MG63 (cell line): Measurements from ENCODE around the gene C1QC. TPM values are rescaled to one million over a fixed set of nuclear protein-coding genes. Genes with fewer than 3 reads are reported as not detected.

Source experiments
- DNase-seq: peaks from one replicate; pipeline ENCODE4 v3.0.0-alpha.2; 2020
- H3K27me3 ChIP-seq: fragments of 250-450 bp; sonication (Bioruptor Pico); 2 replicates; pipeline ENCODE4 v1.5.1; 2020; ENCODE audit warnings: mild to moderate bottlenecking, moderate library complexity
- H3K36me3 ChIP-seq: fragments of 250-450 bp; sonication (Bioruptor Pico); 2 replicates; pipeline ENCODE4 v1.5.1; 2020; ENCODE audit warnings: mild to moderate bottlenecking, moderate library complexity
- H3K4me3 ChIP-seq: fragments of 250-450 bp; sonication (Bioruptor Pico); 2 replicates; pipeline ENCODE4 v1.5.1; 2020; ENCODE audit warnings: mild to moderate bottlenecking, moderate library complexity
- H3K9me3 ChIP-seq: fragments of 250-450 bp; sonication (Bioruptor Pico); 2 replicates; pipeline ENCODE4 v1.5.1; 2020; ENCODE audit warnings: mild to moderate bottlenecking, moderate library complexity
- total RNA-seq: library from RNA; depleted of rRNA; stranded (reverse); fragments of >200 nt; shearing (Covaris generic); gene quantifications from 2 replicates; pipeline ENCODE4 v1.2.3, GENCODE V29; 2014; ENCODE audit warnings: low replicate concordance

The C1QC gene
- total RNA-seq, 1 experiment from 2014 or later = not detected

DNA sequence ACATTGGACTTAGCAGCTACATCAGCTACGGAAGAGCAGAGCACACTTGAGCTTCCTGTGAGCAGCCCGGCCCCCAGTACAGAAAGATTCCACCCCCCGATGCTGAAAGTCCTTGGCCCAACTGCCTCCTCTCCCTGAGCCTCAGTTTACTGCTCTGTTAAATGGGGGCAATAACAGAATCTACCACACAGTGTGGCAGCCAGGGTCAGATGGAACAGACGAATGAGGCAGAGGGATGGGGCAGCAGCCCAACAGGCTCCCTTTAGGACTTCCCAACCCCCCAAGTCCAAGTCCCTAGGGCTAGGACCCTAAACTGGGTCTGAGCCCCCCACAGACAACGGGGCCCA, 29.9 kb upstream of the C1QC start:
- H3K36me3 ChIP-seq = no peaks in the 10 kb centered on the region
- H3K4me3 ChIP-seq = no peak overlapping the region
- H3K9me3 ChIP-seq = no peaks in the 10 kb centered on the region
- DNase-seq = no peak
- H3K27me3 ChIP-seq = peaks cover 47% of the 10 kb centered on the region

DNA sequence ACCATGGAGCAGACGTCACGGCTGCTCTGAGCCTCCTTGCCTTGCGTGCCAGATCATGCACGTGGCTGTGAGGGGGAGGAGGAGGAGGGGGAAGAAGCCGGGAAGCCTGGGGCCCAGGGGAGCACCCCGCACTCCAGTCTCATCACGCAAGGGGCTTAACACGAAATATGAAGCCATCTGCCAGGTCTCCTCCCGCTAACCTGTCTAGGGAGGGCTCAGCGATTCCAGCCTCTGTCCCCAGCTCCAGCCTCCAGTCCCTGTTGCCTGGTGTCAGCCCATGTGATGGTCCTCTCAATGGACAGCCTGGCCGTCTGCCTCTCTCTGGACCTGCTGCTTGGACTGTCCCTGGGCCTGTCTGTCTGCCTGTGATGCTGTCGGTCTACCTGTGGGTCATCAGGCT, 29.5 kb upstream of the C1QC start:
- H3K27me3 ChIP-seq = peaks cover 51% of the 10 kb centered on the region
- no peaks in the 10 kb centered on the region for H3K36me3 ChIP-seq
- no peaks in the 10 kb centered on the region for H3K9me3 ChIP-seq
- H3K4me3 ChIP-seq = no peak overlapping the region
- no peak for DNase-seq

GRCh38 chr1:22615886-22616285, 27.5 kb upstream of the C1QC start:
- Histone ChIP-seq H3K9me3 (no peaks in the 10 kb centered on the region), H3K4me3 (no peak overlapping the region), H3K36me3 (no peaks in the 10 kb centered on the region), H3K27me3 (peaks cover 64% of the 10 kb centered on the region)
- DNase-seq = no peak

DNA sequence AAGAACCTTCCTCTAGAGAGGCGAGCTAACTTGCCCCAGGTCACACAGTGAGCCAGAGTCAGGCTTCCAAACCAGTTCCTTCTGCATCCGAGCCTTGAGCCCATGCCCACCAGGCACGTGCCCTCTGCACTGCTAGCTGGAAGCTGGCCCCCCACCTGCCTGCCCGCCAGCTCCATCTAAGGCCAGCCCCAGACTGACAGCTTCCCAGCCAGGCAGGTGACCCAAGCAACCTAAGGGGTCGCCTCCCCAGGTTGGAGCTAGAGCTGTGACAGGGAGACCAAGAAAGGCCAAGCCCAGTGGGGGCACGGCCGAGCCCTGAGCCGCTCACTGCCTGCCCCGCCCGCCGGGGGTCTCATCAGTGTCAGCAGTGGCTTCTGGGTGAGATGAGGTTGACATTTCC, 26.9 kb upstream of the C1QC start:
- no peak for DNase-seq
- no peaks in the 10 kb centered on the region for H3K9me3 ChIP-seq
- peaks cover 65% of the 10 kb centered on the region for H3K27me3 ChIP-seq
- H3K4me3 ChIP-seq = no peak overlapping the region
- no peaks in the 10 kb centered on the region for H3K36me3 ChIP-seq

- no peak overlapping the region for H3K4me3 ChIP-seq
- DNase-seq = no peak
- no peaks in the 10 kb centered on the region for H3K36me3 ChIP-seq
- no peaks in the 10 kb centered on the region for H3K9me3 ChIP-seq
- H3K27me3 ChIP-seq = peaks cover 68% of the 10 kb centered on the region
Observed at GRCh38 chr1:22618056-22618455, 25.4 kb upstream of the C1QC start.

- Histone ChIP-seq H3K9me3 (no peaks in the 10 kb centered on the region), H3K27me3 (peaks cover 62% of the 10 kb centered on the region), H3K36me3 (no peaks in the 10 kb centered on the region), H3K4me3 (no peak overlapping the region)
- DNase-seq = no peak
Observed at GRCh38 chr1:22619252-22619651, 24.2 kb upstream of the C1QC start.

DNA sequence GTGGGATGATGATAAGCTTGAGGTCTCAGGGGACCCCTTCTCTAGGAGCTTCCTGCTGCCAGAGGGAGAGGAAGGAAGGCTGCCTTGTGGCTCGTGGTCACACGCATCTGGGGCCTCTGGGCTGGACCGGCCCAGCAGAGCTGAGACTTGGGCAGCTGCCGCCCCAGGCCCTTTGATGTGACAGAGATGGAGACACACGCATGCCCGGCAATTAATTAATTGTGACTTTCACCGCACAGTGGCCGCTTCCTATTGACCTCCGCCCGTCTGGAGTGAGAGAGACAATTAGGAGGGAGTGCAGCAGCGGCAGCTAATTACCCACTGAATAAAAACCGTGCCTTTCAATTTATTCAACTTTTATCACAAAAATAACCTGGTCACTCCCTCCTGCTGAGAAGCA, 23.6 kb upstream of the C1QC start:
- Histone ChIP-seq H3K27me3 (peaks cover 60% of the 10 kb centered on the region), H3K4me3 (no peak overlapping the region), H3K36me3 (no peaks in the 10 kb centered on the region), H3K9me3 (no peaks in the 10 kb centered on the region)
- DNase-seq = no peak

DNA sequence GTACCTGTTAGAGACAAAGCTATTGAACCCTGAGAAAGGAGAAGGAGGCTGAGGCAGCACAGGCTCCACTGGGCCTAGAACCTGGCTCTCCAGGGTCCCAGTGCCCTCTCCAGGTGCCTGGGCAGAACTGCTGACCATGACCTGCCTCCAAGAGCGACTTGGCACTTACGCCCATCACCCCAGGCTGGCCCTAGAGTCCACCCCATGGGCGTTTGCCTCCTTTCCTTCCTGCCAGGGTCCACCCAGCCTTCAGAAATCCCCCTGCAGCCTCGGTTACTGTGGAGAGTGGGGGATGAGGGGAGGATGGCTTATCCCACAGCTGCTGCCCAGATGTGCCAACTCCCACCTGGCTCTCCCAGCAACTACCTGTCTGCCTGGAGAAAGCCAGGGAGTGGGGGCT, 21.7 kb upstream of the C1QC start:
- H3K9me3 ChIP-seq = no peaks in the 10 kb centered on the region
- H3K27me3 ChIP-seq = peaks cover 55% of the 10 kb centered on the region
- H3K36me3 ChIP-seq = no peaks in the 10 kb centered on the region
- no peak for DNase-seq
- no peak overlapping the region for H3K4me3 ChIP-seq

DNA sequence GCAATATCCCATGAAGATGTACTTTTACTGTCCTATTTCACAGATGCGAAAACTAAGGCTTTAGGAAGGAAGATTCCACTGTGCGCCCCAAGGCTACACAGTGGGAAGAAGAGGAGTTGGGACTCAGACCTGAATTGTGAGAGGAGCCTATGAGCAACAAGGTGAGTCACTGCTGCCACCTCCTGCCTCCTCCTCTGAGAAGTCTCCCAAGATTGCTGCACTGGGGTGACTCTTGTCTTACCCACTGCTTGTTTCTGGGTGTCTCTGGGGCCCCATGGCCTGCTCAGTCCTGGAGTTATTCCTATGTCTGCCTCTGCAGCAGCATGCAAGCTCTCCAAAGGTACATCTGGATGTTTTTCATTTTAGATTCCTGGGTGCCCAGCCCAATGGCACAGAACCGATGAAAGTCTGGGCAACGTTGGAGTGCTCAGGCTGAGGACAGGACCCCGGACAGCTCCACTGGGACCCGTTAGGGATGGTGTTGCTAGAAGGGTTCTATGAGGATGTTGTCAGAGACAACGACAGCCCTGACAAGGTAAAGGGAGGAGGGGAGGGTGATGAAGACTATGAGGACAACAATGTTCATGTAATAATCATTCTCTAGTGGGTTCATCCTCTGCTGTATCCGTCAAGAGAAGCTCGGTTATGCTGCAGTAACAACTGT, 18.0 kb upstream of the C1QC start:
- Histone ChIP-seq H3K36me3 (no peaks in the 10 kb centered on the region), H3K27me3 (peaks cover 33% of the 10 kb centered on the region), H3K9me3 (no peaks in the 10 kb centered on the region), H3K4me3 (no peak overlapping the region)
- DNase-seq = no peak

- peaks cover 36% of the 10 kb centered on the region for H3K27me3 ChIP-seq
Observed at GRCh38 chr1:22626237-22627157, 16.9 kb upstream of the C1QC start.

GRCh38 chr1:22627331-22627730, 16.1 kb upstream of the C1QC start:
- Histone ChIP-seq H3K4me3 (no peak overlapping the region), H3K27me3 (peaks cover 42% of the 10 kb centered on the region), H3K36me3 (no peaks in the 10 kb centered on the region), H3K9me3 (no peaks in the 10 kb centered on the region)
- no peak for DNase-seq

More at GRCh38 chr1:22626237-22627157, 16.9 kb upstream of the C1QC start:
- no peak for DNase-seq
- H3K4me3 ChIP-seq = no peak overlapping the region
- H3K36me3 ChIP-seq = no peaks in the 10 kb centered on the region
- H3K9me3 ChIP-seq = no peaks in the 10 kb centered on the region

GRCh38 chr1:22628698-22629444, 14.6 kb upstream of the C1QC start:
- DNase-seq = no peak
- peaks cover 43% of the 10 kb centered on the region for H3K27me3 ChIP-seq
- H3K9me3 ChIP-seq = no peaks in the 10 kb centered on the region
- H3K4me3 ChIP-seq = no peak overlapping the region
- H3K36me3 ChIP-seq = no peaks in the 10 kb centered on the region

GRCh38 chr1:22629886-22630285, 13.5 kb upstream of the C1QC start:
- DNase-seq = no peak
- Histone ChIP-seq H3K27me3 (peaks cover 53% of the 10 kb centered on the region), H3K9me3 (no peaks in the 10 kb centered on the region), H3K36me3 (no peaks in the 10 kb centered on the region), H3K4me3 (no peak overlapping the region)

DNA sequence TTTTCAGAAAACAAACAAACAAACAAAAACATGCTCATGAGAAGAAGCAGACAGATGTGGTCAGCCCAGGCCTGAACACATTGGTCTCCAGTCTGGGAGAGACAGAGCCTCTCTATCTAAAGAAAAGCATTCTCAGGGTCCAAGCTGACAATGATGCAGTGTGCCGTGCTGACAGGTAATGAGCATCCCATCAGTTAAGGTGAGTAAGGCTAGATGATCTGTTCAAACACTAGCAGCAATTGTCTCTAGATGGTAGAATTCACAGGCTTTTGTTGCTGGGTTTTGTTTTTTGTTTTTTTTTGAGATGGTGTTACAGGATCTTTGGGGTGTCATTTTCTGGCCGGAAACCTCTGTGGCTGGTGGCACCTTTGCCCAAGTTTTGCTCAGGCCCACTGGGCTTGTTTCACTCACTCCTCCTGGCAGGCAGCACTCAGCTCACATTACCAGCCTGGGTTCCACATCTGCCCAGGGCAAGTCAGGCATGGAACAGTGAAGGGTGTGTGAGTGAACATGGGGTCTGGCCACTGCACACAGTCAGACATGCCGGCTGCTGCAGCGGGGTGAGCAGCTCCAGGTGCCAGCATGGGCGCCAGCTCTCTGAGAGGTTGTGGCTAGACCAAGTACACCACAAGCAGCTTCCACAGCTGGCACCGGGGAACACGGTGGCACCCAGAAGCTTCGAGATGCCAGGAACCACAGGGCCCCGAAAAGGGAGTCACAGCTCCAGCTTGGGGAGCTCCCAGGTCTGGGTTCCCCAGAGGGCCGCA, 9.6 kb upstream of the C1QC start:
- DNase-seq = no peak
- Histone ChIP-seq H3K4me3 (no peak overlapping the region), H3K9me3 (no peaks in the 10 kb centered on the region), H3K27me3 (peaks cover 41% of the 10 kb centered on the region), H3K36me3 (no peaks in the 10 kb centered on the region)

GRCh38 chr1:22635436-22635835, 8.0 kb upstream of the C1QC start:
- DNase-seq = no peak
- Histone ChIP-seq H3K4me3 (no peak overlapping the region), H3K9me3 (no peaks in the 10 kb centered on the region), H3K36me3 (no peaks in the 10 kb centered on the region), H3K27me3 (peaks cover 41% of the 10 kb centered on the region)

GRCh38 chr1:22636353-22636752, 7.1 kb upstream of the C1QC start, which contains the start of gene C1QA:
TSS of gene C1QA (plus strand) at chr1:22636628. CDS start at chr1:22637617, 989 bp downstream.
- Histone ChIP-seq H3K36me3 (no peaks in the 10 kb centered on the region), H3K27me3 (peaks cover 37% of the 10 kb centered on the region), H3K9me3 (no peaks in the 10 kb centered on the region), H3K4me3 (no peak within 1 kb of the TSS)
- no peak for DNase-seq
